CD4-positive, alpha-beta memory T cell (primary cell): ENCODE measurements around the gene KCTD5. TPM values are rescaled to one million over a fixed set of nuclear protein-coding genes. Genes with fewer than 3 reads are reported as not detected.

Experiments used
- CTCF ChIA-PET: fragments of 350-600 bp; sonication (Branson Sonifier 250); formaldehyde crosslinking; loops from one replicate; lab custom pipeline; 2021; ENCODE audit warnings: inconsistent platforms; ENCODE audit not compliant: partially characterized antibody; lab: Charles Lee
- POLR2A ChIA-PET: fragments of 350-600 bp; sonication (Branson Sonifier 250); formaldehyde crosslinking; loops from one replicate; lab custom pipeline; 2021; ENCODE audit not compliant: partially characterized antibody; lab: Charles Lee
- DNase-seq, 5 donors: peaks; one replicate each; pipeline versions ENCODE4 v3.0.0 to v3.0.0-alpha.2; 2020 to 2022; ENCODE audit warnings: mixed read lengths in 1 of 5
- H3K27ac ChIP-seq: one replicate; pipeline ENCODE4 v1.7.0; 2013; ENCODE audit warnings: low read depth, low read length
- H3K27me3 ChIP-seq: 2 replicates; pipeline ENCODE4 v1.7.0; 2013; ENCODE audit warnings: mild to moderate bottlenecking, low read length, moderate library complexity; ENCODE audit not compliant: insufficient read depth
- H3K36me3 ChIP-seq: 2 replicates; pipeline ENCODE4 v1.7.0; 2013; ENCODE audit warnings: mild to moderate bottlenecking, low read length, moderate library complexity; ENCODE audit not compliant: insufficient read depth
- H3K4me1 ChIP-seq: 2 replicates; pipeline ENCODE4 v1.7.0; 2013; ENCODE audit warnings: mild to moderate bottlenecking, low read length, moderate library complexity; ENCODE audit not compliant: insufficient read depth
- H3K4me3 ChIP-seq, 2 donors: one replicate each; pipeline ENCODE4 v1.7.0; 2013; ENCODE audit warnings: low read length in 2 of 2, mild to moderate bottlenecking in 1 of 2
- H3K9me3 ChIP-seq, 2 donors: one replicate each; pipeline ENCODE4 v1.7.0; 2013; ENCODE audit warnings: low read length in 2 of 2, control low read depth in 1 of 2; ENCODE audit not compliant: control insufficient read depth in 1 of 2
- H3K27ac Mint-ChIP-seq, 7 donors: one replicate each; pipeline ENCODE4 v1.8.0; 2020 to 2021; ENCODE audit warnings: mixed read lengths in 7 of 7, mild to moderate bottlenecking in 6 of 7, inconsistent platforms in 3 of 7, moderate library complexity in 3 of 7
- H3K27me3 Mint-ChIP-seq, 2 donors: one replicate each; pipeline ENCODE4 v1.8.0; 2020 to 2021; ENCODE audit warnings: mixed read lengths in 2 of 2
- H3K36me3 Mint-ChIP-seq, 2 donors: one replicate each; pipeline ENCODE4 v1.8.0; 2020 to 2021; ENCODE audit warnings: mixed read lengths in 2 of 2, inconsistent platforms in 1 of 2, mild to moderate bottlenecking in 1 of 2
- H3K4me1 Mint-ChIP-seq, 4 donors: one replicate each; pipeline ENCODE4 v1.8.0; 2020 to 2021; ENCODE audit warnings: mixed read lengths in 4 of 4, mild to moderate bottlenecking in 1 of 4
- H3K4me3 Mint-ChIP-seq, 8 donors: one replicate each; pipeline ENCODE4 v1.8.0; 2020 to 2021; ENCODE audit warnings: mixed read lengths in 8 of 8, mild to moderate bottlenecking in 7 of 8, moderate library complexity in 6 of 8, inconsistent platforms in 3 of 8
- H3K9me3 Mint-ChIP-seq, 8 donors: one replicate each; pipeline ENCODE4 v1.8.0; 2020 to 2021; ENCODE audit warnings: mixed read lengths in 8 of 8, mild to moderate bottlenecking in 5 of 8, inconsistent platforms in 3 of 8, moderate library complexity in 1 of 8
- intact Hi-C: fragments of 100-400 bp; cut with micrococcal nuclease; formaldehyde crosslinking; loops from one replicate; pipeline ENCODE4 v1.15.1; 2023
- polyA plus RNA-seq, 2 donors: library from polyadenylated mRNA; unstranded; fragments of 300-500 nt; fragmentation: Illumina TruSeq; gene quantifications; one replicate each; pipeline ENCODE4 v1.2.3, GENCODE V29; 2021
- total RNA-seq, 2 experiments: library from RNA; stranded (reverse); gene quantifications; one replicate each; pipeline ENCODE4 v1.2.3, GENCODE V29; 2021

The KCTD5 gene
- total and polyA plus RNA-seq, 4 experiments from 2014 or later: 19.6 to 27.1 (median 24.6) TPM

GRCh38 chr16:2702438-2702825 lies 20.1 kb downstream of the KCTD5 start:
- no peaks in the 10 kb centered on the region for H3K27me3 ChIP-seq
- no peaks in the 10 kb centered on the region for H3K4me1 Mint-ChIP-seq
- CTCF ChIA-PET: no interaction called here
- no peak overlapping the region for H3K27ac Mint-ChIP-seq
- no peak overlapping the region for H3K27ac ChIP-seq
- no peak overlapping the region for H3K4me3 Mint-ChIP-seq
- intact Hi-C loops: no loop called here
- peaks cover 0 to 2% (median 0%) of the 10 kb centered on the region in 8 donors for H3K9me3 Mint-ChIP-seq
- no peak overlapping the region for H3K4me3 ChIP-seq
- H3K36me3 ChIP-seq: peaks cover 45% of the 10 kb centered on the region
- no peaks in the 10 kb centered on the region for H3K4me1 ChIP-seq
- H3K9me3 ChIP-seq: no peaks in the 10 kb centered on the region
- POLR2A ChIA-PET: no interaction called here
- no peaks in the 10 kb centered on the region for H3K27me3 Mint-ChIP-seq
- peaks cover 9 to 33% of the 10 kb centered on the region in 2 donors for H3K36me3 Mint-ChIP-seq
- DNase-seq: no peak

GRCh38 chr16:2702871-2703745 lies 20.8 kb downstream of the KCTD5 start:
- H3K9me3 Mint-ChIP-seq: no peaks in the 10 kb centered on the region
- DNase-seq: no peak
- peaks cover 5 to 31% of the 10 kb centered on the region in 2 donors for H3K36me3 Mint-ChIP-seq
- intact Hi-C loops: no loop called here
- Histone ChIP-seq H3K9me3 (no peaks in the 10 kb centered on the region), H3K27me3 (no peaks in the 10 kb centered on the region), H3K4me1 (no peaks in the 10 kb centered on the region), H3K36me3 (peaks cover 47% of the 10 kb centered on the region), H3K4me3 (no peak overlapping the region), H3K27ac (no peak overlapping the region)
- H3K4me3 Mint-ChIP-seq: no peak overlapping the region
- no peak overlapping the region for H3K27ac Mint-ChIP-seq
- H3K27me3 Mint-ChIP-seq: no peaks in the 10 kb centered on the region
- no peaks in the 10 kb centered on the region for H3K4me1 Mint-ChIP-seq
- CTCF ChIA-PET: no interaction called here
- POLR2A ChIA-PET: no interaction called here

- peaks cover 45% of the 10 kb centered on the region for H3K36me3 ChIP-seq
- no peaks in the 10 kb centered on the region for H3K4me1 Mint-ChIP-seq
- no peaks in the 10 kb centered on the region for H3K27me3 Mint-ChIP-seq
- intact Hi-C loops: no loop called here
- CTCF ChIA-PET: no interaction called here
- no peak overlapping the region for H3K27ac ChIP-seq
- H3K27ac Mint-ChIP-seq: no peak overlapping the region
- no peak overlapping the region for H3K4me3 Mint-ChIP-seq
- H3K36me3 Mint-ChIP-seq: peaks cover 8 to 31% of the 10 kb centered on the region in 2 donors
- H3K9me3 Mint-ChIP-seq: no peaks in the 10 kb centered on the region
- no peak for DNase-seq
- no peak overlapping the region for H3K4me3 ChIP-seq
- no peaks in the 10 kb centered on the region for H3K4me1 ChIP-seq
- POLR2A ChIA-PET: no interaction called here
- no peaks in the 10 kb centered on the region for H3K9me3 ChIP-seq
- no peaks in the 10 kb centered on the region for H3K27me3 ChIP-seq
Measured at GRCh38 chr16:2704166-2704982, 22.1 kb downstream of the KCTD5 start.

GRCh38 chr16:2704983-2705275 lies 22.6 kb downstream of the KCTD5 start:
- Histone ChIP-seq H3K36me3 (peaks cover 40% of the 10 kb centered on the region), H3K4me3 (no peak overlapping the region), H3K27me3 (no peaks in the 10 kb centered on the region), H3K27ac (no peak overlapping the region), H3K9me3 (no peaks in the 10 kb centered on the region), H3K4me1 (no peaks in the 10 kb centered on the region)
- no peak overlapping the region for H3K27ac Mint-ChIP-seq
- intact Hi-C loops: no loop called here
- H3K27me3 Mint-ChIP-seq: no peaks in the 10 kb centered on the region
- no peak overlapping the region for H3K4me3 Mint-ChIP-seq
- CTCF ChIA-PET: no interaction called here
- peaks cover 7 to 30% of the 10 kb centered on the region in 2 donors for H3K36me3 Mint-ChIP-seq
- POLR2A ChIA-PET: no interaction called here
- H3K4me1 Mint-ChIP-seq: no peaks in the 10 kb centered on the region
- no peaks in the 10 kb centered on the region for H3K9me3 Mint-ChIP-seq
- no peak for DNase-seq

GRCh38 chr16:2705351-2705750 lies 23.0 kb downstream of the KCTD5 start:
- DNase-seq: no peak
- Histone ChIP-seq H3K4me1 (no peaks in the 10 kb centered on the region), H3K9me3 (no peaks in the 10 kb centered on the region), H3K27me3 (no peaks in the 10 kb centered on the region), H3K4me3 (no peak overlapping the region), H3K36me3 (peaks cover 36% of the 10 kb centered on the region), H3K27ac (no peak overlapping the region)
- Mint-ChIP-seq H3K36me3 (peaks cover 7 to 29% of the 10 kb centered on the region in 2 donors), H3K27ac (no peak overlapping the region), H3K27me3 (no peaks in the 10 kb centered on the region), H3K9me3 (no peaks in the 10 kb centered on the region), H3K4me1 (no peaks in the 10 kb centered on the region), H3K4me3 (no peak overlapping the region)
- POLR2A ChIA-PET: no interaction called here
- intact Hi-C loops: no loop called here
- CTCF ChIA-PET: no interaction called here

- intact Hi-C loops: no loop called here
- peaks cover 30% of the 10 kb centered on the region for H3K36me3 ChIP-seq
- H3K9me3 ChIP-seq: no peaks in the 10 kb centered on the region
- no peak overlapping the region for H3K4me3 ChIP-seq
- no peak overlapping the region for H3K4me3 Mint-ChIP-seq
- no peak overlapping the region for H3K27ac ChIP-seq
- ChIA-PET CTCF (no interaction called here), POLR2A (no interaction called here)
- no peak overlapping the region for H3K27ac Mint-ChIP-seq
- no peaks in the 10 kb centered on the region for H3K9me3 Mint-ChIP-seq
- H3K27me3 Mint-ChIP-seq: no peaks in the 10 kb centered on the region
- peaks cover 0 to 2% (median 0%) of the 10 kb centered on the region in 4 donors for H3K4me1 Mint-ChIP-seq
- DNase-seq: no peak
- H3K4me1 ChIP-seq: no peaks in the 10 kb centered on the region
- H3K36me3 Mint-ChIP-seq: peaks cover 7 to 27% of the 10 kb centered on the region in 2 donors
- H3K27me3 ChIP-seq: no peaks in the 10 kb centered on the region
Measured at GRCh38 chr16:2706085-2706484, 23.8 kb downstream of the KCTD5 start.

GRCh38 chr16:2706611-2707311 lies 24.4 kb downstream of the KCTD5 start:
- no peaks in the 10 kb centered on the region for H3K27me3 Mint-ChIP-seq
- no peak overlapping the region for H3K27ac Mint-ChIP-seq
- DNase-seq: no peak
- H3K9me3 Mint-ChIP-seq: no peaks in the 10 kb centered on the region
- no peak overlapping the region for H3K4me3 Mint-ChIP-seq
- peaks cover 0 to 2% (median 0%) of the 10 kb centered on the region in 4 donors for H3K4me1 Mint-ChIP-seq
- CTCF ChIA-PET: no interaction called here
- peaks cover 7 to 25% of the 10 kb centered on the region in 2 donors for H3K36me3 Mint-ChIP-seq
- Histone ChIP-seq H3K27ac (no peak overlapping the region), H3K27me3 (no peaks in the 10 kb centered on the region), H3K4me3 (no peak overlapping the region), H3K36me3 (peaks cover 27% of the 10 kb centered on the region), H3K4me1 (no peaks in the 10 kb centered on the region), H3K9me3 (no peaks in the 10 kb centered on the region)
- POLR2A ChIA-PET: interaction anchor here (1.5 kb wide), 1 partner anchor 24 kb away, joined by 3 read pairs; the partner anchor contains the start of gene KCTD5
- intact Hi-C loops: no loop called here
